Parathyroid adenoma (tissue), 2 donors: ENCODE results near the gene AKT3.
"Not testable (repeated sequence)": the region's sequence is repeated elsewhere in the genome, so short reads cannot be mapped to it uniquely, and the experiment has no call there.

Experiments
- H2AFZ ChIP-seq: fragments of 300-600 bp; sonication (generic); one replicate; pipeline ENCODE4 v1.7.0; 2017; ENCODE audit warnings: antibody characterized with exemption, mild to moderate bottlenecking
- H3K27ac ChIP-seq: fragments of 300-600 bp; sonication (generic); one replicate; pipeline ENCODE4 v1.7.0; 2017
- H3K27me3 ChIP-seq: fragments of 300-600 bp; sonication (generic); one replicate; pipeline ENCODE4 v1.7.0; 2017; ENCODE audit warnings: low read length; ENCODE audit not compliant: control insufficient read depth, insufficient read depth
- H3K36me3 ChIP-seq: fragments of 300-600 bp; sonication (generic); one replicate; pipeline ENCODE4 v1.7.0; 2017; ENCODE audit warnings: low read length; ENCODE audit not compliant: control insufficient read depth, insufficient read depth
- H3K4me1 ChIP-seq: fragments of 300-600 bp; sonication (generic); one replicate; pipeline ENCODE4 v1.7.0; 2017; ENCODE audit warnings: control low read depth
- H3K4me2 ChIP-seq: fragments of 300-600 bp; sonication (generic); one replicate; pipeline ENCODE4 v1.7.0; 2017; ENCODE audit warnings: low read length
- H3K4me3 ChIP-seq: fragments of 300-600 bp; sonication (generic); one replicate; pipeline ENCODE4 v1.7.0; 2017; ENCODE audit warnings: low read depth, low read length
- H3K79me2 ChIP-seq: fragments of 300-600 bp; sonication (generic); one replicate; pipeline ENCODE4 v1.7.0; 2017; ENCODE audit warnings: control low read depth
- H3K9ac ChIP-seq: fragments of 300-600 bp; sonication (generic); one replicate; pipeline ENCODE4 v1.7.0; 2017; ENCODE audit warnings: mild to moderate bottlenecking
- H3K9me3 ChIP-seq: fragments of 300-600 bp; sonication (generic); one replicate; pipeline ENCODE4 v1.7.0; 2017; ENCODE audit warnings: low read length; ENCODE audit not compliant: control insufficient read depth
- TF ChIP-seq, protein P1 (sequence below): fragments of 300-600 bp; sonication (generic); IDR thresholded peaks from one replicate; pipeline ENCODE4 v1.7.0; 2017; ENCODE audit warnings: antibody characterized with exemption, mild to moderate bottlenecking
- donor health status: primary hyperparathyroidism.

AKT3 gene

DNA sequence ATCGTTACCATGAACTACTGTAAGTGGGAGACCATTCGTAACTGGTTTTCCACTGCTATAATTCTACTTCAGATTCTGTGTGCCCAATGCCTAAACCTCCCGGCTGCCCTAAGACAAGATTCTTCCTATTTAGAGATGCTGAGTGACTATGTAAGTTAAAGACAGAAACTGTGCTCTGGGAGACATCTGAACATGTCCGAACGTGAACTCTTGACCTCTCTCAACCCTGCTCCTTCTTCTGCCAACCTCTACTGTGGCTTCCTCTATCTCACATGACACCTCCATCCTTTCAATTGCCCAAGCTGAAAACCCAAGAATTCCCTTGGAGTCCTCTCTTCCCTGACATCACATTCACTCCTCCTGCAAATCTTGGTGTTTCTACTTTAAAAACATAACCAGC lies 182.9 kb downstream of the AKT3 start:
- Histone ChIP-seq H3K36me3 (no peaks in the 10 kb centered on the region), H2AFZ (no peak overlapping the region), H3K4me1 (no peaks in the 10 kb centered on the region), H3K27me3 (no peaks in the 10 kb centered on the region), H3K79me2 (no peaks in the 10 kb centered on the region), H3K9me3 (no peaks in the 10 kb centered on the region), H3K27ac (no peak overlapping the region), H3K4me2 (no peak overlapping the region), H3K9ac (no peak overlapping the region), H3K4me3 (no peak overlapping the region)
- TF ChIP-seq, protein P1, sequence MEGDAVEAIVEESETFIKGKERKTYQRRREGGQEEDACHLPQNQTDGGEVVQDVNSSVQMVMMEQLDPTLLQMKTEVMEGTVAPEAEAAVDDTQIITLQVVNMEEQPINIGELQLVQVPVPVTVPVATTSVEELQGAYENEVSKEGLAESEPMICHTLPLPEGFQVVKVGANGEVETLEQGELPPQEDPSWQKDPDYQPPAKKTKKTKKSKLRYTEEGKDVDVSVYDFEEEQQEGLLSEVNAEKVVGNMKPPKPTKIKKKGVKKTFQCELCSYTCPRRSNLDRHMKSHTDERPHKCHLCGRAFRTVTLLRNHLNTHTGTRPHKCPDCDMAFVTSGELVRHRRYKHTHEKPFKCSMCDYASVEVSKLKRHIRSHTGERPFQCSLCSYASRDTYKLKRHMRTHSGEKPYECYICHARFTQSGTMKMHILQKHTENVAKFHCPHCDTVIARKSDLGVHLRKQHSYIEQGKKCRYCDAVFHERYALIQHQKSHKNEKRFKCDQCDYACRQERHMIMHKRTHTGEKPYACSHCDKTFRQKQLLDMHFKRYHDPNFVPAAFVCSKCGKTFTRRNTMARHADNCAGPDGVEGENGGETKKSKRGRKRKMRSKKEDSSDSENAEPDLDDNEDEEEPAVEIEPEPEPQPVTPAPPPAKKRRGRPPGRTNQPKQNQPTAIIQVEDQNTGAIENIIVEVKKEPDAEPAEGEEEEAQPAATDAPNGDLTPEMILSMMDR, result no peak

DNA sequence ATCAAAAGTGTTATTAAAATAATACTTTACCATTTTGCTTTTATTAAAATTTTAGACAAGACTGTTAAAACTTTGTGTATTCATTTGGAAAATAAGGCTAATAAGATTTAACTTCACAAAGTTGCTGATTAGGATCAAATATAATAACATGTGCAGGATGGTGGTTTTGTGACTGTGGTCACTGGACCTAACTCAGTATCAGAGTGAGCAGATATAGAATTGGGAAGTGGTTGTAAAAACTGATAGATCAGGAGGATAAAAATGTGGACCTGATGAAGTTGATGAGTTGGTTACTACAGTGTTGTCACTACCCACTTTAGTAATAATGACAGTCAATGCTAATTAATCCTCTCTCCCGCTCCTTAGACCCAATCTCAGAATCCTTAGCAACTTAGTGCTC lies 186.4 kb downstream of the AKT3 start:
- Histone ChIP-seq H3K27me3 (no peaks in the 10 kb centered on the region), H3K79me2 (no peaks in the 10 kb centered on the region), H3K4me1 (no peaks in the 10 kb centered on the region), H3K9ac (no peak overlapping the region), H3K4me2 (no peak overlapping the region), H3K9me3 (no peaks in the 10 kb centered on the region), H3K4me3 (no peak overlapping the region), H3K27ac (no peak overlapping the region), H2AFZ (no peak overlapping the region), H3K36me3 (no peaks in the 10 kb centered on the region)
- TF ChIP-seq, protein P1, result no peak

DNA sequence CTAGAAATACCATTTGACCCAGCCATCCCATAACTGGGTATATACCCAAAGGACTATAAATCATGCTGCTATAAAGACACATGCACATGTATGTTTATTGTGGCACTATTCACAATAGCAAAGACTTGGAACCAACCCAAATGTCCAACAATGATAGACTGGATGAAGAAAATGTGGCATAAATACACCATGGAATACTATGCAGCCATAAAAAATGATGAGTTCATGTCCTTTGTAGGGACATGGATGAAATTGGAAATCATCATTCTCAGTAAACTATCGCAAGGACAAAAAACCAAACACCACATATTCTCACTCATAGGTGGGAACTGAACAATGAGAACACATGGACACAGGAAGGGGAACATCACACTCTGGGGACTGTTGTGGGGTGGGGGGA lies 187.9 kb downstream of the AKT3 start:
- H3K79me2 ChIP-seq, H3K9ac ChIP-seq, H3K27me3 ChIP-seq, H3K36me3 ChIP-seq, H3K4me1 ChIP-seq, H3K27ac ChIP-seq, H3K9me3 ChIP-seq, H3K4me3 ChIP-seq, H3K4me2 ChIP-seq, H2AFZ ChIP-seq: not testable (repeated sequence)

DNA sequence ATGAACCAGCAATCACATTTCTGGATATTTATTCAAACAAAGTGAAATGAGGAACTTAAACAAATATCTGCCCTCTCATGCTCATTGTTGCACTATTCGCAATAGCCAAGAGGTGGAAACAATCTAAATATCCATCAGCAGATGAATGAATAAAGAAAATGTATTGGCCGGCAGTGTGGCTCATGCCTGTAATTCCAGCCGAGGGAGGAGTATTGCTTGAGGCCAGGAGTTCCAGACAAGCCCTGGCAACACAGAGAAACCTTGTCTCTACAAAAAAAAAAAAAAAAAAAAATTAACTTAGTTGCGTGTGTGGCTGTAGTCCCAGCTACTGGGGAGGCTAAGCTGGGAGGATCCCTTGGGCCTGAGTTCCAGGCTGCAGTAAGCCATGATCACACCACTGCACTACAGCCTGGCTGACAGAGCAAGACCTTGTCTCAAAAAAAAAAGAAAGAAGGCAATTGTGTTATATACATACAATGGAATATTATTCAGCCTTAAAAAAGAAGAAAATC lies 191.4 kb downstream of the AKT3 start:
- Histone ChIP-seq H3K27ac (no peak overlapping the region), H3K4me3 (no peak overlapping the region), H3K79me2 (no peaks in the 10 kb centered on the region), H3K27me3 (no peaks in the 10 kb centered on the region), H3K36me3 (no peaks in the 10 kb centered on the region), H3K4me1 (no peaks in the 10 kb centered on the region), H3K4me2 (no peak overlapping the region), H3K9me3 (no peaks in the 10 kb centered on the region), H3K9ac (no peak overlapping the region), H2AFZ (no peak overlapping the region)
- TF ChIP-seq, protein P1, result no peak

DNA sequence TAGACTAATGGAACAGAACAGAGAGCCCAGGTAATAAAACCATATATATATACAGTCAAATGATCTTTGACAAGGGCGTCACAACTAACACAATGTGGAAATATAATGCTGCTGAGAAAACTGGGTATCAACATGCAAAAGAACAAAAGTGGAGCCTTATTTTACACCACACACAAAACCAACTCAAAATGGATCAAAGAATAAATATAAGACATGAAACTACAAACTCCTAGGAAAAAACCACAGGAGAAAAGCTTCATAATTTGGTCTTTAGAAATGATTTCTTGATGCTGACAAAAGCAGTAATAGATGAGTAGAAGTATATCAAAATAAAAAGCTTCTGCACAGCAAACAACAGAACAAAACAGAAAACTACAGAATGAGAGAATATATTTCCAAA lies 192.2 kb downstream of the AKT3 start:
- Histone ChIP-seq H3K4me2 (no peak overlapping the region), H2AFZ (no peak overlapping the region), H3K9me3 (no peaks in the 10 kb centered on the region), H3K27ac (no peak overlapping the region), H3K36me3 (no peaks in the 10 kb centered on the region), H3K27me3 (no peaks in the 10 kb centered on the region), H3K79me2 (no peaks in the 10 kb centered on the region), H3K4me1 (no peaks in the 10 kb centered on the region), H3K9ac (no peak overlapping the region), H3K4me3 (no peak overlapping the region)
- TF ChIP-seq, protein P1, result no peak

DNA sequence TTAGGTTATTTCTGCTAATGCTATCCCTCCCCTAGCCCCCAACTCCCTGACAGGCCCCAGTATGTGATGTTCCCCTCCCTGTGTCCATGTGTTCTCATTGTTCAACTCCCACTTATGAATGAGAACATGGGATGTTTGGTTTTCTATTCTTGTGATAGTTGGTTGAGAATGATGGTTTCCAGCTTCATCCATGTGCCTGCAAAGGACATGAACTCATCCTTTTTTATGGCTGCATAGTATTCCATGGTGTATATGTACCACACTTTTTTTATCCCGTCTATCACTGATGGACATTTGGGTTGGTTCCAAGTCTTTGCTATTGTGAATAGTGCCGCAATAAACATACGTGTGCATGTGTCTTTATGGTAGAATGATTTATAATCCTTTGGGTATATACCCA lies 200.5 kb downstream of the AKT3 start:
- not testable (repeated sequence) for H3K36me3 ChIP-seq, H3K4me2 ChIP-seq, H2AFZ ChIP-seq, H3K9me3 ChIP-seq, H3K4me1 ChIP-seq, H3K27me3 ChIP-seq, H3K4me3 ChIP-seq, H3K79me2 ChIP-seq, H3K27ac ChIP-seq, H3K9ac ChIP-seq
